ENCODE data around the gene LRRC3C. TPM values are rescaled to one million over a fixed set of nuclear protein-coding genes. Genes with fewer than 3 reads are reported as not detected.

The LRRC3C gene
- total and polyA plus RNA-seq, 4 donors = 0.08 to 0.24 (median 0.17) TPM; not detected in 1

GRCh38 chr17:39988206-39988810 is 60.8 kb downstream of the LRRC3C start:
- Histone ChIP-seq H3K4me3 (ENCODE audit: low read depth in 1 of 3, low read length in 3 of 3) (no peak overlapping the region), H3K9me3 (ENCODE audit: control insufficient read depth in 4 of 4, low read length in 3 of 4) (no peaks in the 10 kb centered on the region), H3K4me1 (ENCODE audit: control insufficient read depth in 4 of 4, insufficient read depth in 4 of 4, low read length in 3 of 4) (peaks cover 0 to 3% (median 0%) of the 10 kb centered on the region in 4 donors), H3K9ac (ENCODE audit: low read depth in 1 of 2, low read length in 2 of 2) (no peak overlapping the region), H3K27ac (ENCODE audit: low read depth in 1 of 2, low read length in 2 of 2) (no peak overlapping the region), H3K36me3 (ENCODE audit: control insufficient read depth in 4 of 4, insufficient read depth in 3 of 4, low read depth in 1 of 4, low read length in 3 of 4) (peaks cover 28 to 89% (median 78%) of the 10 kb centered on the region in 4 donors), H3K27me3 (ENCODE audit: control insufficient read depth in 4 of 4, insufficient read depth in 4 of 4, low read length in 3 of 4) (no peaks in the 10 kb centered on the region)
- 91% methylated on average over 11 of the region's 11 CpGs for WGBS
- TF ChIP-seq RAD21 (IDR thresholded peaks at IDR 0.05) (no peak), FOXA2 (IDR thresholded peaks at IDR 0.05) (no peak), YY1 (IDR thresholded peaks at IDR 0.05) (no peak), SP1 (IDR thresholded peaks at IDR 0.05) (no peak), TAF1 (conservative IDR thresholded peaks at IDR 0.05) (no peak), JUND (IDR thresholded peaks at IDR 0.05) (no peak), HNF4A (conservative IDR thresholded peaks at IDR 0.05) (no peak), HNF4G (IDR thresholded peaks at IDR 0.05) (no peak), REST (IDR thresholded peaks at IDR 0.05) (no peak), RXRA (IDR thresholded peaks at IDR 0.05) (no peak), FOXA1 (IDR thresholded peaks at IDR 0.05) (no peak), NR2F2 (IDR thresholded peaks at IDR 0.05) (no peak), CTCF (IDR thresholded peaks at IDR 0.05; ENCODE audit: low read depth, low read length, missing input control) (no peak)
- TF ChIP-seq, protein P1, sequence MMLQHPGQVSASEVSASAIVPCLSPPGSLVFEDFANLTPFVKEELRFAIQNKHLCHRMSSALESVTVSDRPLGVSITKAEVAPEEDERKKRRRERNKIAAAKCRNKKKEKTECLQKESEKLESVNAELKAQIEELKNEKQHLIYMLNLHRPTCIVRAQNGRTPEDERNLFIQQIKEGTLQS (IDR thresholded peaks at IDR 0.05) = no peak
- DNase-seq (ENCODE audit: low spot score) = no peak

DNA sequence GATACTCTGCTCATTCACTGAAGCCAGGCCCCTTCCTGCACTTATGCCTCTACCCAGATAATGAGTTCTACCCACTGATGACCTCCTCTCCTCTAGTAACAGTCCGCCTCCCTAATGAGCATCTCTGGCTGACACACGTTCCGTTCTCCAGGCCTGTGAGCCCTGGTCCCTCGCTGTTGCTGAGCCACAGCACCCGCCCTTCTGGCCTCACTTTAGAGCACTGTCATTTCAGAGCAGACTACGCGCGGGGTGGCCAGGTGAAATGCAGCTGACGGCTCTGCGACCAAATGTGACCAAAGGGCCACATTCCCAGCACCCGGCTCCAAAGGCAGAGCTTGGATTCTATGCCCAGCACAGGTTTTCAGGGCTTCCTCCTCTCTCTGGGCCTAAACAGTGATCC is 66.9 kb downstream of the LRRC3C start:
- Histone ChIP-seq H3K36me3 (ENCODE audit: control insufficient read depth in 4 of 4, insufficient read depth in 3 of 4, low read depth in 1 of 4, low read length in 3 of 4) (peaks cover 21 to 69% (median 56%) of the 10 kb centered on the region in 4 donors), H3K4me1 (ENCODE audit: control insufficient read depth in 4 of 4, insufficient read depth in 4 of 4, low read length in 3 of 4) (peaks cover 0 to 22% (median 13%) of the 10 kb centered on the region in 4 donors), H3K4me3 (ENCODE audit: low read depth in 1 of 3, low read length in 3 of 3) (no peak overlapping the region), H3K9ac (ENCODE audit: low read depth in 1 of 2, low read length in 2 of 2) (no peak overlapping the region), H3K27ac (ENCODE audit: low read depth in 1 of 2, low read length in 2 of 2) (no peak overlapping the region), H3K27me3 (ENCODE audit: control insufficient read depth in 4 of 4, insufficient read depth in 4 of 4, low read length in 3 of 4) (no peaks in the 10 kb centered on the region), H3K9me3 (ENCODE audit: control insufficient read depth in 4 of 4, low read length in 3 of 4) (no peaks in the 10 kb centered on the region)
- DNase-seq (ENCODE audit: low spot score) = no peak
- 96% methylated on average over 11 of the region's 11 CpGs for WGBS
- TF ChIP-seq HNF4A (conservative IDR thresholded peaks at IDR 0.05) (no peak), CTCF (IDR thresholded peaks at IDR 0.05; ENCODE audit: low read depth, low read length, missing input control) (no peak), EGR1 (IDR thresholded peaks at IDR 0.05; ENCODE audit: low read depth in 2 of 2) (no peak), REST (IDR thresholded peaks at IDR 0.05) (no peak), YY1 (IDR thresholded peaks at IDR 0.05) (no peak), TAF1 (conservative IDR thresholded peaks at IDR 0.05) (no peak), RAD21 (IDR thresholded peaks at IDR 0.05) (no peak), FOXA2 (IDR thresholded peaks at IDR 0.05) (no peak), FOXA1 (IDR thresholded peaks at IDR 0.05) (no peak)
- TF ChIP-seq, protein P2, sequence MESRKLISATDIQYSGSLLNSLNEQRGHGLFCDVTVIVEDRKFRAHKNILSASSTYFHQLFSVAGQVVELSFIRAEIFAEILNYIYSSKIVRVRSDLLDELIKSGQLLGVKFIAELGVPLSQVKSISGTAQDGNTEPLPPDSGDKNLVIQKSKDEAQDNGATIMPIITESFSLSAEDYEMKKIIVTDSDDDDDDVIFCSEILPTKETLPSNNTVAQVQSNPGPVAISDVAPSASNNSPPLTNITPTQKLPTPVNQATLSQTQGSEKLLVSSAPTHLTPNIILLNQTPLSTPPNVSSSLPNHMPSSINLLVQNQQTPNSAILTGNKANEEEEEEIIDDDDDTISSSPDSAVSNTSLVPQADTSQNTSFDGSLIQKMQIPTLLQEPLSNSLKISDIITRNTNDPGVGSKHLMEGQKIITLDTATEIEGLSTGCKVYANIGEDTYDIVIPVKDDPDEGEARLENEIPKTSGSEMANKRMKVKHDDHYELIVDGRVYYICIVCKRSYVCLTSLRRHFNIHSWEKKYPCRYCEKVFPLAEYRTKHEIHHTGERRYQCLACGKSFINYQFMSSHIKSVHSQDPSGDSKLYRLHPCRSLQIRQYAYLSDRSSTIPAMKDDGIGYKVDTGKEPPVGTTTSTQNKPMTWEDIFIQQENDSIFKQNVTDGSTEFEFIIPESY (IDR thresholded peaks at IDR 0.05) = no peak
- TF ChIP-seq, protein P3, sequence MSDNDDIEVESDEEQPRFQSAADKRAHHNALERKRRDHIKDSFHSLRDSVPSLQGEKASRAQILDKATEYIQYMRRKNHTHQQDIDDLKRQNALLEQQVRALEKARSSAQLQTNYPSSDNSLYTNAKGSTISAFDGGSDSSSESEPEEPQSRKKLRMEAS (IDR thresholded peaks at IDR 0.05) = no peak

All from liver (tissue), 9 donors.